GM19239 (cell line): ENCODE measurements around the gene ABCA3.

Experiments
- DNase-seq: peaks from one replicate; pipeline ENCODE4 v3.0.0; 2011; ENCODE audit warnings: low spot score; ENCODE audit not compliant: insufficient read length
- FAIRE-seq: peaks from 2 replicates; lab custom pipeline; 2011; peaks lifted over from hg19 to GRCh38; lab: Jason Lieb, UNC

Gene ABCA3

DNA sequence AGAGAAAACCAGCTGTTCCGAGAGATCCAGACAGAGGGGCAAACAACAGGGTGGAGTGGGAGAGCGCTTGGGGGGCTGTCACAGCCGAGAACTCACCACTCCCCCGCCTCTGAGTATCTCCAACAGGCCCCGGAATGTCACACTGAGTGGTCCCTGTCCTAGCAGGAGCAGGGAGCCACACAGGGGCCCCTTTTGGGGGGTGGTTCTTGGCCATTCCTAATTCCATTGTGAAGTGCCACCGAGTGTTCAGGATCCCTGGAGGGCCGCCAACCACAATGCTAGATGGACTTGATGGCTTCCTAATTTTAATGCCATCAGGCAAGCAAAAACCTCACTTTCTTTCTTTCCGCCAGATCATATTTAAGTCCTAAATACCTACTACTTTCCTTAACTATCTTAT, 16.8 kb downstream of the ABCA3 start:
- no peak for DNase-seq
- FAIRE-seq: no peak

- DNase-seq (no peak), FAIRE-seq (no peak)
Observed at GRCh38 chr16:2319606-2320005, 20.9 kb downstream of the ABCA3 start.

GRCh38 chr16:2317231-2318020, 23.1 kb downstream of the ABCA3 start:
- no peak for FAIRE-seq
- DNase-seq: no peak

DNA sequence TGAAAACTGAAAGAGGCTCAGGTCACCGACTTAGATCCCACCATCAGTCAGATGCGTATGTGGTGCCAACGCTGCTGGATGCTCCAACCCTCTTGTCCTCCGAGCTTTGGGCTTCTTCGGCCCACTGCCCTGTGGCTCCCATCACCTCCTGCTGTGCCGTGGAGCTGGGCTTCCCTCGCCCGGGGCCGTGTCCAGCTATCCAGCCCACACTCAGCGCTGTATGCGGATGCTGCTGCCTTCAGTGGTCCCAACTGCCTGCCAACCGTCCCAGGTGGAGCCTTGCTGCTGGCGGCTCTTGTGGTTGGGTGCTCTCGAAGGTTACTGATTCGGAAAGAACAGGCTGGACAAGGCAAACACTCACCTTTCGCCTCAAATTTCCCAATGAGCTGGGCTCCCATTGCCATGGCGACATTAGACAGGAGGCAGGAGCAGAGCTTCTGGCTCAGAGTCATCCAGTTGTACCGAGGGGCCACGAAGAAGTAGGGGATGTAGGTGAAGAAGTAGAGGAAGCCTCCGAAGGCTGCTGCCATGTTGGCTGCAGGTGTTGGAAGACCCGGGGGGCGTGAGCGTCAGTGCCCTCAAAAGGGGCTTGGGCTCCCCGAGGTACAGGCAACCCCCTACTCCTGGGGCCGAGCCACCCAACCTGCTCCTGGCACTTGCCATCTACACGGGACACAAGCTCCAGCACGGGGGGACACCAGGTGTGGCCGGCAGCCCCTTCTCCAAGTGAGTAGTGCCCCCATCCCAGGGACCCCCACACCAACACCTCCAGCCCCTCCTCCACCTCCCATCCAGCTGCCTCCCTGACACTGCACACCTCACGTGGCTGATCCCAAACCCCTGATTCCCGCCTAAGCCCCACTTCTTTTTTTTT, 32.2 kb downstream of the ABCA3 start:
- no peak for FAIRE-seq
- DNase-seq: no peak

DNA sequence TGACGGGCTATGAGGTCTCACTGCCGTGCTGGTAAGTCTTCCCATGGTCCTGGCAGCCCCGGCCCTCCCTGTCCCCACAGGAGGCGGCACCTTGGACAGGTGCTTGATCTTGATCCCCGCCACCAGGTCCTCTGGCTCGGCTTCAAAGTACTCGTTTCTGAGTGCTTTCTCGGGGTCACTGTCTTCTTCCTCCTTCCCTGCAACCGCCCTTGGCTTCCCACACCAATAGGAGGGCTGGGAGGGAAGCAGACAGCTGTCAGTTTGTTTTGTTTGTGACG, 40.7 kb downstream of the ABCA3 start:
- FAIRE-seq (no peak), DNase-seq (no peak)

- DNase-seq: no peak
- FAIRE-seq: no peak
Observed at GRCh38 chr16:2299121-2299914, 41.2 kb downstream of the ABCA3 start.

DNA sequence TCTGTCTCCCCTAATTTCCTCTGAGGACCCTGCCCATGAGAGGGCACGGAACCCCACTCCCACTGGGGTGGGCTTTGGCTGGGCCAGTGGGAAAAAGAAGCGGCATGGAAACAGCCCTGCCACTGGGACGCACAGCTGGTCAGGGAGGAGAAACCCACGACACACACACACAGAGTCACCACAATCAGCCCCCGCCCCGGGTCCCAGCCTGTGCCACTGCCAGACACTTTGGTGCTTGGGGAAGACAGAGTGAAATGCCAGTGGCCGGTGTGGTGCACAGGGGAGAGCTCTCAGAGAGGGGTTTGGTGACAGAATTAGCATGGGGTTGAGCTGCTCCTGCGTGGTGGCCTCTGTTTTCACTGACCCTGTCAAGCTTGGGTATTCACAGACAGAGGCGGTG, 41.9 kb downstream of the ABCA3 start:
- FAIRE-seq: no peak
- no peak for DNase-seq

DNA sequence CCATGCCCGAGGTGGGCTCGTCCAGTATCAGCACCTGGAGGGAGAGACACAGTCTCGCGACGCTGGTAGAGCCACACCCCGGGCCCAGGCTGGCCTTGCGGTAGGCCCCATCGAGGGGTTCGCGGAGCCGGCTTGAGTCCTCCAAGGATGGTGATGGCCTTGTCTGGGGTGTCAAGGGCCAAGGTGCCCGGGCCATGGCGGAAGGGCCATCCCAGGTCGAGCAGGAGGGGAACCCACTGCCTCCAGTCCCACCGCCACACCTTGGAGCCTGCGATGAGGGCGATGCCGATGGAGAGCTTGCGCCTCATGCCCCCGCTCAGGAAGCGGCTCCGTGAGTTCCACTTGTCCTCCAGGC, 43.0 kb downstream of the ABCA3 start:
- no peak for DNase-seq
- FAIRE-seq: no peak

DNA sequence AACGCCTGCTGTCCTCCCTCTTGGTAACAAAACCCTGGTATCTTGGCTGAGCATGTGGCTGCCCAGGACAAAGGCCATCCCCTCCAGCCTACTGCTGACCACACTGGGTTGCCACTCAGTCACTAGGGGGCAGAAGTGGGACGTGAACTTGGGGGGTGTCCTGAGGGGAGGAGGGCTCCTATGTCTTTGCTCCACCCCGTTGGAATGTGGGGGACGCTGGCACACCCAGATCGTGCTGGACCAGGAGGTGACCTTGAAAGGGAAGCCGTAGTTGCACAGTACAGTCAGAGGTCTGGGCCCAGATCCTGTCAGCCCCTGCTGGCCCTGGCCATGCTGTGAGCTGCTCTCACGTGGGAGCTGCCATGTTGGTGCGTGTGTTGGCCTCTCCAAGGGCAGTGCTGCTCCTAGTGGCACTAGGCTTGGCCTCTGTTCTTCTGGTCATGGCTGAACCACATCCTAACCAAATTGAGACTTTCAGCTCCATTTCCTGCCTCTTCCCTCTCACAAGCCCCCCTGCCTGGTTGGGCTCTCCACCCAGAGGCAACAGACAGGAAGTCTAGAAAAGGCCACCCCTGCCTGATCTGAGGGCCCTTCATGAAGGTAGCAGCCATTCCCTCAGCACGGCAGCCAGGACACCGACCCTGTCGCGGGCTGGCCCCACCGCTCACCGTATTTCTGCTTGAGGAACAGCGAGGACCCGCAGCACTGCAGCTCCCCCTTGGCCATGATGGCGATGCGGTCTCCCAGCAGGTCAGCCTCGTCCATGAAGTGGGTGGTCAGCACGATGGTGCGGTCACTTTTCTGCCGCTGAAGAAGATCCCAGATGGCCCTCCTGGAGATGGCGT, 43.6 kb downstream of the ABCA3 start:
- peak; percentile 36 for DNase-seq

GRCh38 chr16:2295056-2295798, 45.3 kb downstream of the ABCA3 start:
- DNase-seq (peak; percentile 50), FAIRE-seq (peak; percentile 44)

More for the DNA sequence above, 43.6 kb downstream of the ABCA3 start:
- FAIRE-seq: peak; percentile 37

DNA sequence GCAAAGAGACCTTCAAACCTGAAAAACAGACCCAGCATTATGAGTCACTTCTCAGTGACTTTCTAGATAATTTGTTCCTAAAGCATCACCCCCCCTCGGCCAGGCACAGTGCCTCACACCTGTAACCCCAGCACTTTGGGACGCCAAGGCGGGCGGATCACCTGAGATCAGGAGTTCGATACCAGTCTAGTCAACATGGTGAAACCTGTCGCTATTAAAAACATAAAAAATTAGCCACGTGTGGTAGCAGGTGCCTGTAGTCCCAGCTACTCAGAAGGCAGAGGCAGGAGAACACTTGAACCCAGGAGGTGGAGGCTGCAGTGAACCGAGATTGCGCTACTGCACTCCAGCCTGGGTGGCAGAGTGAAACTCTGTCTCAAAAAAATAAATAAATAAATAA, 48.3 kb downstream of the ABCA3 start:
- DNase-seq: no peak
- no peak for FAIRE-seq

GRCh38 chr16:2289282-2289681, 51.2 kb downstream of the ABCA3 start:
- FAIRE-seq (no peak), DNase-seq (no peak)

DNA sequence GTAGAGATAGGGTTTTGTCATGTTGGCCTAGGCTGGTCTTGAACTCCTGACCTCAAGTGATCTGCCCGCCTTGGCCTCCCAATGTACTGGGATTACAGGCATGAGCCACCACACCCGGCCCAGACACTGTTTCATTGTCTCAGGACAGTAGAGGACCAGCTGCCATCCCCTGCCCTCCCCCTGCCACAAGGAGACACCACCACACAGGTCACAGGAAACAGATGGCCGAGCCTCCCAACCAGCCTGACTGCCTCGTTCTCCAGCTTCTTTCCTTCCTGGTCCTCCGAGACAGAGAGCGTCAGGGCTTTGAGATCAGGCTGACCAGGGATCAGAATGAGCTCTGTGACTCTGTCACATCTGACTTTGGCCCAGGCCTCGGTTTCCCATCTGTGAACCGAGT, 51.8 kb downstream of the ABCA3 start:
- DNase-seq: no peak
- no peak for FAIRE-seq

DNA sequence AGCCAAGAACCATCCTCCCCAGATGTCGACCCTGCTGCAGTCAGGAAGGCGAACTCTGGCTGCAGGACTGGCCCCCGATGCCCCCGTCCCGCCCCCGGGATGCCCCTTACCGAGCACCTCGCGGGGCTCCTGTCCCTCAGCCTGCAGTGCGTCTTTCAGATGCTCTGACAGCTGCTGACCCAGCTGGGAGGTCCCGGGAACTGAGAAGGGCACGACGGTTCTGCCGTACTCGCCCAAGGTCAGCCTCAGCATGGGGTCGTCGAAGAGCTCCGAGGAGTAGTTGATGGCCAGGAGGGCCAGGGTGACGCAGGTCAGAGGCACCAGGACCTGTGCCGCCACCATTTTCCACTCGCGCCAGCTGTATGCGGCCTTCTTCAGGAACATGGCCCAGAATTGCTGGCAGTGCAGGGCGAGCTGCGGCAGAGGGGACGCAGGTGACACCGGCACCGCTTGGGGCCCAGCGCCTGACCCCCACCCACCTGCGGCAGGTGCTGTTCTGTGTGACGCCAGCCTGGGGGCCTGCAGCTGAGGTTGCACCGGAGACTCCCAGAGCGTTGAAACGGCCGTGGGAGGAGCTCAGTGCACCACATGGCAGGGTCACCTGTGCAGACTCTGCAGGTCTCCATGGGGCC, 52.5 kb downstream of the ABCA3 start:
- FAIRE-seq (no peak), DNase-seq (no peak)

- DNase-seq: no peak
- FAIRE-seq: no peak
Observed at GRCh38 chr16:2286550-2286949, 54.0 kb downstream of the ABCA3 start.

- DNase-seq: no peak
- FAIRE-seq: no peak
Observed at GRCh38 chr16:2285731-2286191, 54.8 kb downstream of the ABCA3 start.

DNA sequence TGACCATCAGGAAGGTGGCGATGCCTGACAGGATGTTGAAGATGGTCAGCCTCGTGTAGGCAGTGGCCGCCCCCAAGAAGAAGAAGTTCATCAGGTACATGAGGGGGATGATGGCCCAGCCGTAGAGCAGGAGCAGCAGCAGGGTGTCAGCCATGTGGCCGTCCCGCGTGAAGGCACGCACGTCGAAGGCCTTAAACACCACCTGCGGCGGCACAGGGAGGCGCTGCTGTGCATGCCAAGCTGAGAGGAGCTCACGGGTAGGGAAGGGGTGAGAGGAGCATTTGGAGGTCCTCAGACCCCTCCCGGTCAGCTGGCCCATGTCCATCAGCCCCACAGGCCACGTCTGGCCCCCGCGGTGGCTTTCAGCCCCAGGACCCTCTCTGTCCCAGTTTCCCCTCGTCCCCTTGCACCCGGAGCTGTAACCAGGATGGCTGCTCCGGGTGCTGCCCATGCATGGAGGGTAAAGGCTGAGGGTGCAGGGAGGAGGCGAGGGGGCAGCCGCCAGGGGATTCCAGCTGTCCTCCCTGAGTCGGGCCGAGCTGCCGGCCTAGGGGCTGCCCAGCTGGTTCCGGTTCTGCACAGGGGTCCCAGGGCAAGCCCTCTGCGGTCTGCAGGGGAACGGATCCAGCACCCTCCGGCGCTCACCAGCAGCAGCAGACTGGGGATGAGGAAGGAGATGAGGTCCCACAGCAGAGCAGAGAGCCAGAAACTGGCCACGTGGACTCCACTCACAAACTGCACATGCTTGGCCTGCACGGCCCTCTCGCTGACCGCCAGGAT, 55.5 kb downstream of the ABCA3 start:
- DNase-seq: no peak
- no peak for FAIRE-seq
